ENCODE measurements around the gene FOXS1.

Gene FOXS1

GRCh38 chr20:31823360-31824124 lies 21.9 kb downstream of the FOXS1 start:
- DNase-seq (ENCODE audit: low read depth), result no peak
- H3K4me3 ChIP-seq (ENCODE audit: low read depth, low read length), result no peak overlapping the region
- TF ChIP-seq, protein P1, sequence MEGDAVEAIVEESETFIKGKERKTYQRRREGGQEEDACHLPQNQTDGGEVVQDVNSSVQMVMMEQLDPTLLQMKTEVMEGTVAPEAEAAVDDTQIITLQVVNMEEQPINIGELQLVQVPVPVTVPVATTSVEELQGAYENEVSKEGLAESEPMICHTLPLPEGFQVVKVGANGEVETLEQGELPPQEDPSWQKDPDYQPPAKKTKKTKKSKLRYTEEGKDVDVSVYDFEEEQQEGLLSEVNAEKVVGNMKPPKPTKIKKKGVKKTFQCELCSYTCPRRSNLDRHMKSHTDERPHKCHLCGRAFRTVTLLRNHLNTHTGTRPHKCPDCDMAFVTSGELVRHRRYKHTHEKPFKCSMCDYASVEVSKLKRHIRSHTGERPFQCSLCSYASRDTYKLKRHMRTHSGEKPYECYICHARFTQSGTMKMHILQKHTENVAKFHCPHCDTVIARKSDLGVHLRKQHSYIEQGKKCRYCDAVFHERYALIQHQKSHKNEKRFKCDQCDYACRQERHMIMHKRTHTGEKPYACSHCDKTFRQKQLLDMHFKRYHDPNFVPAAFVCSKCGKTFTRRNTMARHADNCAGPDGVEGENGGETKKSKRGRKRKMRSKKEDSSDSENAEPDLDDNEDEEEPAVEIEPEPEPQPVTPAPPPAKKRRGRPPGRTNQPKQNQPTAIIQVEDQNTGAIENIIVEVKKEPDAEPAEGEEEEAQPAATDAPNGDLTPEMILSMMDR (IDR thresholded peaks at IDR 0.05; ENCODE audit: control insufficient read depth, extremely low read depth, insufficient read depth), result no peak

DNA sequence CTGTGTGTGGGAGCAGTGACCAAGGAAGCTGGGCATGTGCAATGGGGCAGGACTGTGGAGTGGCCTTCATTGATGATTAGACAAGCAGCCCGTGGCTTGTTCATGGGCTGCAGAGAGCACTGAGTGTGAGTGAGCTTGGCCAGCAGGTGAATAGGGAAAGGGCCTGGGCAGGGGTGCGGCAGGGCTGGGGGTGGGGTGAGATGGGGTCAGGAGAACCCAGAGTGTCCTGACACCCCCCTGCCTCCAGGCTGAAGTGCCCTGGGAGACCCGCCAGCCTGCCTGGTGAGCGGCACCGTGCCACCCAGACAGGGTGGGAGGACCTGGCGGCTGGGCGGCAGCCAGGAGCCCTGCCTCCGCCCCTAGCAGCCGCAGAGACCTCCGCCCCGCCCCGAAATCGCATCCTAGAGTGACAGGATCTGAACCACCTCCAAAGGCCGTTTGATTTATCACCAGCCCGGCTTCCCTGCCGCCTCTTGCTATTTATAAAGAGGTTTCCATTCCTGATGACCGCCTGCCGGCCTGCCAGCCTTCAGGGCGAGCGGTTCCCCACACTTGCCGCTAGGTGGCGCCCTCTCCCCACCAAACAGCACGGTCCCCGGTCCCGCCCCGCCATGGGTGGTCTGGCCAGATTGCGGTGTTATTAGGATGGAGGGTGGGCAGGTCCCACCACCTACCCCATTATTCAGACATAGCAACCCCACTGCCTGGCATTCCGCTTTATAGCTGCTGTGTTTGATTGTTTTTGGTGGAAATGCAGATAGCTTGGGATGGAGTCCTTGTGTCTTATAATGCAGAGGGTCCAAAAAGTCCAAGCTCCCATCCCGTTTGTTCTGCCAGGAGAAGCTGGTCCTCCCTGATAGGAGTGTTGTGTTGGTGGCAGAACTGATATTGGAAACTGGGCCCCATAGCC lies 22.7 kb downstream of the FOXS1 start:
- H3K4me3 ChIP-seq (ENCODE audit: low read depth, low read length), result no peak overlapping the region
- DNase-seq (ENCODE audit: low read depth), result no peak
- TF ChIP-seq, protein P1 (IDR thresholded peaks at IDR 0.05; ENCODE audit: control insufficient read depth, extremely low read depth, insufficient read depth), result peak; percentile 99

- H3K4me3 ChIP-seq (ENCODE audit: low read depth, low read length), result no peak overlapping the region
- TF ChIP-seq, protein P1 (IDR thresholded peaks at IDR 0.05; ENCODE audit: control insufficient read depth, extremely low read depth, insufficient read depth), result no peak
- DNase-seq (ENCODE audit: low read depth), result no peak
Observed at GRCh38 chr20:31821427-31821826, 24.0 kb downstream of the FOXS1 start.

GRCh38 chr20:31820228-31820627 lies 25.2 kb downstream of the FOXS1 start:
- TF ChIP-seq, protein P1 (IDR thresholded peaks at IDR 0.05; ENCODE audit: control insufficient read depth, extremely low read depth, insufficient read depth), result no peak
- no peak overlapping the region for H3K4me3 ChIP-seq (ENCODE audit: low read depth, low read length)
- no peak for DNase-seq (ENCODE audit: low read depth)

- TF ChIP-seq, protein P1 (IDR thresholded peaks at IDR 0.05; ENCODE audit: control insufficient read depth, extremely low read depth, insufficient read depth), result no peak
- no peak for DNase-seq (ENCODE audit: low read depth)
Observed at GRCh38 chr20:31819083-31819784, 26.2 kb downstream of the FOXS1 start, which contains the start of gene MYLK2. Gene MYLK2 (plus strand): TSS chr20:31819356. CDS start chr20:31819581, 225 bp downstream.

DNA sequence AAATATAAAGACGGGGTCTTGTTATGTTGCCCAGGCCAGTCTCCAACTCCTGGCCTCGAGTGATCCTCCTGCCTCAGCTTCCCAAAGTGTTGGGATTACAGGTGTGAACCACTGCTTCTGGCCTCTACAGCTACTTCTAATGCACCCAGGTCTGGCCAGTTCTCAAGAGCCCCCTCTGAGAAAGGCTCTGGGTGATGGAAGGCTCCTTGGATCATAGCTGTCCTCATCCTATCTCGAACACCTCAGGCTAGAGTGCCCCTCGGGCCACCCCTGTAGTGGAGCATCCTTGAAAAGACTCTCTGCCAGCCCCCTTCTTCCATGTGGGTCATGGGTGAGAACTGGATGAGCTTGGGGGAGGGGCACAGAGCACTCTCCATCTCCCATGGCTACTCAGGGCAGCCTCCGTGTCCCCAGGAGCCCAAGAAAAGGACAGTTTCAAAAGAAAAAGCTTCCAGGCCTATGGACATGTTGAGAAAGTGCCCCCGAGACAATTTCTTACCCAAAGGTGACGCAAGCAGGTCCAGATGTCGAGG lies 27.0 kb downstream of the FOXS1 start:
- no peak overlapping the region for H3K4me3 ChIP-seq (ENCODE audit: low read depth, low read length)
- no peak for DNase-seq (ENCODE audit: low read depth)
- TF ChIP-seq, protein P1 (IDR thresholded peaks at IDR 0.05; ENCODE audit: control insufficient read depth, extremely low read depth, insufficient read depth), result no peak

More at GRCh38 chr20:31819083-31819784, 26.2 kb downstream of the FOXS1 start, which contains the start of gene MYLK2:
- H3K4me3 ChIP-seq (ENCODE audit: low read depth, low read length), result no peak within 1 kb of the TSS

Data from LNCaP clone FGC (cell line).